Left lung (tissue), 10 donors: ENCODE data around the gene DAGLA. TPM values are rescaled to one million over a fixed set of nuclear protein-coding genes. Genes with fewer than 3 reads are reported as not detected.

ENCODE experiments used
- ATAC-seq: fragments of 200-7000 bp; cut with Tn5 transposase; one replicate; pipeline ENCODE4 v1.9.1; 2020; ENCODE audit warnings: moderate library complexity
- DNase-seq, 4 donors: peaks; one replicate each; pipeline ENCODE4 v3.0.0-alpha.2; 2013 to 2020
- H3K27ac ChIP-seq, 2 donors: fragments of 200-600 bp; sonication (generic) in 1 of 2; one replicate each; pipeline versions ENCODE4 v1.5.0 to v1.8.0; 2020 to 2021
- H3K27me3 ChIP-seq, 2 donors: fragments of 200-600 bp; sonication (generic) in 1 of 2; one replicate each; pipeline versions ENCODE4 v1.5.0 to v1.8.0; 2020 to 2021
- H3K36me3 ChIP-seq, 2 donors: fragments of 200-600 bp; sonication (generic) in 1 of 2; one replicate each; pipeline versions ENCODE4 v1.5.0 to v1.8.0; 2020 to 2021
- H3K4me1 ChIP-seq, 2 donors: fragments of 200-600 bp; one replicate each; pipeline ENCODE4 v1.8.0; 2021
- H3K4me3 ChIP-seq, 2 donors: fragments of 200-600 bp; sonication (generic) in 1 of 2; one replicate each; pipeline versions ENCODE4 v1.5.0 to v1.8.0; 2020 to 2021; ENCODE audit warnings: mild to moderate bottlenecking in 1 of 2
- H3K9me3 ChIP-seq, 2 donors: fragments of 200-600 bp; sonication (generic) in 1 of 2; one replicate each; pipeline versions ENCODE4 v1.5.0 to v1.8.0; 2020 to 2021
- intact Hi-C, 2 donors: fragments of 100-400 bp; cut with DNase I; formaldehyde crosslinking; loops; one replicate each; pipeline versions ENCODE4 v1.11.2 to v1.14.2; 2022
- polyA plus RNA-seq, 6 donors: library from polyadenylated mRNA; unstranded; fragments of 120-200 nt; gene quantifications; one replicate each; pipeline ENCODE4 v1.2.1, GENCODE V29; 2013; ENCODE audit not compliant: insufficient read length in 6 of 6
- total RNA-seq, 2 donors: library from RNA; stranded (reverse); fragmentation: NEBNext Ultra II Directional; extraction: Animal tissue kit (Norgen Biotek cat#: 25700); gene quantifications; one replicate each; pipeline ENCODE4 v1.2.1, GENCODE V29; 2021
- TF ChIP-seq, protein P1 (sequence below), 2 donors: fragments of 200-600 bp; sonication (generic) in 1 of 2; IDR thresholded peaks; one replicate each; pipeline versions ENCODE4 v1.5.0 to v1.8.0; 2021; ENCODE audit warnings: antibody characterized with exemption in 2 of 2
- donor health status: DM: no; HTN: yes; CAD: no.
- donor health status: DM: no; HTN: no; CAD: no.

The DAGLA gene
- total and polyA plus RNA-seq, 8 donors: 2.2 to 4.3 (median 3.8) TPM

DNA sequence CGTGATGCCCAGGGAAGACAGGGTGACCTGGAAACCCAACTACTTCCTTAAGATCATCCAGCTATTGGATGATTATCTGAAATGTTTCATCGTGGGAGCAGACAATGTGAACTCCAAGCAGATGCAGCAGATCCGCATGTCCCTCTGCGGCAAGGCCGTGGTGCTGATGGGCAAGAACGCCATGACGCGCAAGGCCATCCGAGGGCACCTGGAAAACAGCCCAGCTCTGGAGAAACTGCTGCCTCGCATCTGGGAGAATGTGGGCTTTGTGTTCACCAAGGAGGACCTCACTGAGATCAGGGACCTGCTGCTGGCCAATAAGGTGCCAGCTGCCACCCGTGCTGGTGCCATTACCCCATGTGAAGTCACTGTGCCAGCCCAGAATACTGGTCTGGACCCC, 43.5 kb upstream of the DAGLA start:
- no peak for ATAC-seq
- no peaks in the 10 kb centered on the region for H3K9me3 ChIP-seq
- intact Hi-C loops: no loop called here
- no peak overlapping the region for H3K4me3 ChIP-seq
- no peaks in the 10 kb centered on the region for H3K4me1 ChIP-seq
- H3K27me3 ChIP-seq: no peaks in the 10 kb centered on the region
- TF ChIP-seq, protein P1, sequence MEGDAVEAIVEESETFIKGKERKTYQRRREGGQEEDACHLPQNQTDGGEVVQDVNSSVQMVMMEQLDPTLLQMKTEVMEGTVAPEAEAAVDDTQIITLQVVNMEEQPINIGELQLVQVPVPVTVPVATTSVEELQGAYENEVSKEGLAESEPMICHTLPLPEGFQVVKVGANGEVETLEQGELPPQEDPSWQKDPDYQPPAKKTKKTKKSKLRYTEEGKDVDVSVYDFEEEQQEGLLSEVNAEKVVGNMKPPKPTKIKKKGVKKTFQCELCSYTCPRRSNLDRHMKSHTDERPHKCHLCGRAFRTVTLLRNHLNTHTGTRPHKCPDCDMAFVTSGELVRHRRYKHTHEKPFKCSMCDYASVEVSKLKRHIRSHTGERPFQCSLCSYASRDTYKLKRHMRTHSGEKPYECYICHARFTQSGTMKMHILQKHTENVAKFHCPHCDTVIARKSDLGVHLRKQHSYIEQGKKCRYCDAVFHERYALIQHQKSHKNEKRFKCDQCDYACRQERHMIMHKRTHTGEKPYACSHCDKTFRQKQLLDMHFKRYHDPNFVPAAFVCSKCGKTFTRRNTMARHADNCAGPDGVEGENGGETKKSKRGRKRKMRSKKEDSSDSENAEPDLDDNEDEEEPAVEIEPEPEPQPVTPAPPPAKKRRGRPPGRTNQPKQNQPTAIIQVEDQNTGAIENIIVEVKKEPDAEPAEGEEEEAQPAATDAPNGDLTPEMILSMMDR (IDR thresholded peaks at IDR 0.05): no peak
- no peaks in the 10 kb centered on the region for H3K36me3 ChIP-seq
- H3K27ac ChIP-seq: no peak overlapping the region
- no peak for DNase-seq

GRCh38 chr11:61637277-61637676, 42.9 kb upstream of the DAGLA start:
- Histone ChIP-seq H3K4me1 (no peaks in the 10 kb centered on the region), H3K4me3 (no peak overlapping the region), H3K27me3 (no peaks in the 10 kb centered on the region), H3K9me3 (no peaks in the 10 kb centered on the region), H3K27ac (no peak overlapping the region), H3K36me3 (no peaks in the 10 kb centered on the region)
- intact Hi-C loops: no loop called here
- TF ChIP-seq, protein P1 (IDR thresholded peaks at IDR 0.05): no peak
- DNase-seq: no peak
- no peak for ATAC-seq

DNA sequence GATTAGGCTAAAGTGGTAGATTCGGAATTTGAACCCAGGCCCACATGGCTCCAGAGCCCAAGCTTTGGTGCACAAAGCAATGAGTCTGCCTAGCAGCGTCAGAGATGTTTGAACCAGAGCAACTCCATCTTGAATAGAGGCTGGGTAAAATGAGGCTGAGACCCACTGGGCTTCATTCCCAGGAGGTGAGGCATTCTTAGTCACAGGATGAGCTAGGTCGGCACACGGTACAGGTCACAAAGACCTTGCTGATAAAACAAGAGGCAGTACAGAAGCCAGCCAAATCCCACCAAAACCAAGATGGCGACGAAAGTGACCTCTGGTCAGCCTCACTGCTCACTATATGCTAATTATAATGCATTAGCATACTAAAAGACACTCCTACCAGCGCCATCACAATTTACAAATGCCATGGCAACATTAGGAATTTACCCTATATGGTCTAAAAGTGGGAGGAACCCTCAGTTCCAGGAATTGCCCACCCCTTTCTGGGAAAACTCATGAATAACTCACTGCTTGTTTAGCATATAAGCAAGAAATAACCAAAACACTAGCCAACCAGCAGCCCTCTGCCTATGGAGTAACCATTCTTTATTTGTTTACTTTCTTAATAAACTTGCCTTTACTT, 40.3 kb upstream of the DAGLA start:
- intact Hi-C loops: no loop called here
- ATAC-seq: no peak
- H3K4me3 ChIP-seq: no peak overlapping the region
- TF ChIP-seq, protein P1 (IDR thresholded peaks at IDR 0.05): no peak
- DNase-seq: no peak
- no peak overlapping the region for H3K27ac ChIP-seq
- peaks cover 0 to under 1% of the 10 kb centered on the region in 2 donors for H3K4me1 ChIP-seq
- H3K36me3 ChIP-seq: no peaks in the 10 kb centered on the region
- no peaks in the 10 kb centered on the region for H3K27me3 ChIP-seq
- no peaks in the 10 kb centered on the region for H3K9me3 ChIP-seq

- no peak for ATAC-seq
- no peaks in the 10 kb centered on the region for H3K9me3 ChIP-seq
- peaks cover 0 to 5% of the 10 kb centered on the region in 2 donors for H3K4me1 ChIP-seq
- H3K27me3 ChIP-seq: no peaks in the 10 kb centered on the region
- no peaks in the 10 kb centered on the region for H3K36me3 ChIP-seq
- intact Hi-C loops: no loop called here
- DNase-seq: no peak
- H3K4me3 ChIP-seq: no peak overlapping the region
- TF ChIP-seq, protein P1 (IDR thresholded peaks at IDR 0.05): no peak
- H3K27ac ChIP-seq: no peak overlapping the region
These were observed 38.0 kb upstream of the DAGLA start for GRCh38 chr11:61642162-61642561.

GRCh38 chr11:61645179-61645868, 34.9 kb upstream of the DAGLA start:
- no peaks in the 10 kb centered on the region for H3K9me3 ChIP-seq
- H3K27ac ChIP-seq: peak overlapping the region in 1 of 2 donors; percentile 76
- intact Hi-C loops: no loop called here
- H3K27me3 ChIP-seq: no peaks in the 10 kb centered on the region
- DNase-seq (peak in 2 of 4 donors; percentile 35 to 79), ATAC-seq (peak; percentile 98)
- H3K4me3 ChIP-seq: no peak overlapping the region
- TF ChIP-seq, protein P1 (IDR thresholded peaks at IDR 0.05): no peak
- H3K36me3 ChIP-seq: no peaks in the 10 kb centered on the region
- peaks cover 0 to 5% of the 10 kb centered on the region in 2 donors for H3K4me1 ChIP-seq
